ENCODE measurements around the gene PSME4. TPM values are rescaled to one million over a fixed set of nuclear protein-coding genes. Genes with fewer than 3 reads are reported as not detected.

Gene PSME4
- total RNA-seq, 1 donor from 2014 or later, result 28.2 TPM

- H3K9me3 ChIP-seq (ENCODE audit: control insufficient read depth in 3 of 3, low read length in 3 of 3), result no peaks in the 10 kb centered on the region
- no peaks in the 10 kb centered on the region for H3K36me3 ChIP-seq (ENCODE audit: control insufficient read depth in 3 of 3, insufficient read depth in 3 of 3, low read length in 3 of 3)
- H3K27me3 ChIP-seq (ENCODE audit: control insufficient read depth in 3 of 3, insufficient read depth in 3 of 3, low read length in 3 of 3), result no peaks in the 10 kb centered on the region
- H3K9ac ChIP-seq (ENCODE audit: low read depth in 1 of 3, low read length in 3 of 3), result no peak overlapping the region
- peaks cover 0 to 8% (median 4%) of the 10 kb centered on the region in 3 donors for H3K4me1 ChIP-seq (ENCODE audit: control insufficient read depth in 3 of 3, insufficient read depth in 3 of 3, low read length in 3 of 3)
- H3K4me3 ChIP-seq (ENCODE audit: low read length in 3 of 3), result no peak overlapping the region
- H3K27ac ChIP-seq (ENCODE audit: low read depth, low read length), result no peak overlapping the region
Measured at GRCh38 chr2:53994818-53995808, 24.3 kb upstream of the PSME4 start.

GRCh38 chr2:53991948-53992347, 21.2 kb upstream of the PSME4 start:
- H3K27me3 ChIP-seq (ENCODE audit: control insufficient read depth in 3 of 3, insufficient read depth in 3 of 3, low read length in 3 of 3), result no peaks in the 10 kb centered on the region

GRCh38 chr2:53989210-53989862, 18.5 kb upstream of the PSME4 start:
- Histone ChIP-seq H3K27me3 (ENCODE audit: control insufficient read depth in 3 of 3, insufficient read depth in 3 of 3, low read length in 3 of 3) (no peaks in the 10 kb centered on the region), H3K4me1 (ENCODE audit: control insufficient read depth in 3 of 3, insufficient read depth in 3 of 3, low read length in 3 of 3) (peaks cover 12 to 26% (median 23%) of the 10 kb centered on the region in 3 donors), H3K4me3 (ENCODE audit: low read length in 3 of 3) (peak overlapping the region in 1 of 3 donors; percentile 19), H3K9me3 (ENCODE audit: control insufficient read depth in 3 of 3, low read length in 3 of 3) (no peaks in the 10 kb centered on the region), H3K36me3 (ENCODE audit: control insufficient read depth in 3 of 3, insufficient read depth in 3 of 3, low read length in 3 of 3) (no peaks in the 10 kb centered on the region), H3K27ac (ENCODE audit: low read depth, low read length) (no peak overlapping the region), H3K9ac (ENCODE audit: low read depth in 1 of 3, low read length in 3 of 3) (no peak overlapping the region)

More at GRCh38 chr2:53991948-53992347, 21.2 kb upstream of the PSME4 start:
- no peaks in the 10 kb centered on the region for H3K9me3 ChIP-seq (ENCODE audit: control insufficient read depth in 3 of 3, low read length in 3 of 3)
- H3K27ac ChIP-seq (ENCODE audit: low read depth, low read length), result no peak overlapping the region
- no peak overlapping the region for H3K4me3 ChIP-seq (ENCODE audit: low read length in 3 of 3)
- no peak overlapping the region for H3K9ac ChIP-seq (ENCODE audit: low read depth in 1 of 3, low read length in 3 of 3)
- H3K36me3 ChIP-seq (ENCODE audit: control insufficient read depth in 3 of 3, insufficient read depth in 3 of 3, low read length in 3 of 3), result no peaks in the 10 kb centered on the region
- H3K4me1 ChIP-seq (ENCODE audit: control insufficient read depth in 3 of 3, insufficient read depth in 3 of 3, low read length in 3 of 3), result peaks cover 8 to 19% (median 19%) of the 10 kb centered on the region in 3 donors

GRCh38 chr2:53987336-53987921, 16.6 kb upstream of the PSME4 start:
- Histone ChIP-seq H3K9me3 (ENCODE audit: control insufficient read depth in 3 of 3, low read length in 3 of 3) (no peaks in the 10 kb centered on the region), H3K4me1 (ENCODE audit: control insufficient read depth in 3 of 3, insufficient read depth in 3 of 3, low read length in 3 of 3) (peaks cover 12 to 26% (median 23%) of the 10 kb centered on the region in 3 donors), H3K27me3 (ENCODE audit: control insufficient read depth in 3 of 3, insufficient read depth in 3 of 3, low read length in 3 of 3) (no peaks in the 10 kb centered on the region), H3K36me3 (ENCODE audit: control insufficient read depth in 3 of 3, insufficient read depth in 3 of 3, low read length in 3 of 3) (peaks cover 0 to 4% (median 0%) of the 10 kb centered on the region in 3 donors), H3K9ac (ENCODE audit: low read depth in 1 of 3, low read length in 3 of 3) (peak overlapping the region in 1 of 3 donors; percentile 18), H3K27ac (ENCODE audit: low read depth, low read length) (peak overlapping the region; percentile 11), H3K4me3 (ENCODE audit: low read length in 3 of 3) (no peak overlapping the region)

GRCh38 chr2:53985646-53986045, 14.9 kb upstream of the PSME4 start:
- H3K27ac ChIP-seq (ENCODE audit: low read depth, low read length), result no peak overlapping the region
- H3K27me3 ChIP-seq (ENCODE audit: control insufficient read depth in 3 of 3, insufficient read depth in 3 of 3, low read length in 3 of 3), result no peaks in the 10 kb centered on the region
- peaks cover 0 to 11% (median 0%) of the 10 kb centered on the region in 3 donors for H3K36me3 ChIP-seq (ENCODE audit: control insufficient read depth in 3 of 3, insufficient read depth in 3 of 3, low read length in 3 of 3)
- no peak overlapping the region for H3K9ac ChIP-seq (ENCODE audit: low read depth in 1 of 3, low read length in 3 of 3)
- H3K4me3 ChIP-seq (ENCODE audit: low read length in 3 of 3), result no peak overlapping the region
- peaks cover 15 to 26% (median 23%) of the 10 kb centered on the region in 3 donors for H3K4me1 ChIP-seq (ENCODE audit: control insufficient read depth in 3 of 3, insufficient read depth in 3 of 3, low read length in 3 of 3)
- no peaks in the 10 kb centered on the region for H3K9me3 ChIP-seq (ENCODE audit: control insufficient read depth in 3 of 3, low read length in 3 of 3)

- Histone ChIP-seq H3K36me3 (ENCODE audit: control insufficient read depth in 3 of 3, insufficient read depth in 3 of 3, low read length in 3 of 3) (peaks cover 2 to 7% (median 4%) of the 10 kb centered on the region in 3 donors), H3K27ac (ENCODE audit: low read depth, low read length) (peak overlapping the region; percentile 98), H3K9me3 (ENCODE audit: control insufficient read depth in 3 of 3, low read length in 3 of 3) (no peaks in the 10 kb centered on the region), H3K9ac (ENCODE audit: low read depth in 1 of 3, low read length in 3 of 3) (peak overlapping the region; percentile 96 to 97 (median 97)), H3K4me1 (ENCODE audit: control insufficient read depth in 3 of 3, insufficient read depth in 3 of 3, low read length in 3 of 3) (peaks cover 3 to 24% (median 17%) of the 10 kb centered on the region in 3 donors), H3K4me3 (ENCODE audit: low read length in 3 of 3) (peak overlapping the region; percentile 76 to 93 (median 90)), H3K27me3 (ENCODE audit: control insufficient read depth in 3 of 3, insufficient read depth in 3 of 3, low read length in 3 of 3) (no peaks in the 10 kb centered on the region)
Measured at GRCh38 chr2:53969968-53970723, 647 bp downstream of the PSME4 start.

GRCh38 chr2:53969285-53969967, 1.4 kb downstream of the PSME4 start:
- Histone ChIP-seq H3K9ac (ENCODE audit: low read depth in 1 of 3, low read length in 3 of 3) (peak overlapping the region; percentile 96 to 97 (median 97)), H3K27ac (ENCODE audit: low read depth, low read length) (peak overlapping the region; percentile 98), H3K4me3 (ENCODE audit: low read length in 3 of 3) (peak overlapping the region; percentile 76 to 93 (median 90)), H3K27me3 (ENCODE audit: control insufficient read depth in 3 of 3, insufficient read depth in 3 of 3, low read length in 3 of 3) (no peaks in the 10 kb centered on the region), H3K9me3 (ENCODE audit: control insufficient read depth in 3 of 3, low read length in 3 of 3) (no peaks in the 10 kb centered on the region), H3K36me3 (ENCODE audit: control insufficient read depth in 3 of 3, insufficient read depth in 3 of 3, low read length in 3 of 3) (peaks cover 2 to 4% (median 3%) of the 10 kb centered on the region in 3 donors), H3K4me1 (ENCODE audit: control insufficient read depth in 3 of 3, insufficient read depth in 3 of 3, low read length in 3 of 3) (peaks cover 7 to 24% (median 17%) of the 10 kb centered on the region in 3 donors)

GRCh38 chr2:53964987-53965687, 5.7 kb downstream of the PSME4 start:
- H3K9me3 ChIP-seq (ENCODE audit: control insufficient read depth in 3 of 3, low read length in 3 of 3), result no peaks in the 10 kb centered on the region
- peaks cover 14 to 30% (median 21%) of the 10 kb centered on the region in 3 donors for H3K4me1 ChIP-seq (ENCODE audit: control insufficient read depth in 3 of 3, insufficient read depth in 3 of 3, low read length in 3 of 3)
- no peaks in the 10 kb centered on the region for H3K27me3 ChIP-seq (ENCODE audit: control insufficient read depth in 3 of 3, insufficient read depth in 3 of 3, low read length in 3 of 3)
- peaks cover 0 to 2% (median 0%) of the 10 kb centered on the region in 3 donors for H3K36me3 ChIP-seq (ENCODE audit: control insufficient read depth in 3 of 3, insufficient read depth in 3 of 3, low read length in 3 of 3)
- H3K4me3 ChIP-seq (ENCODE audit: low read length in 3 of 3), result no peak overlapping the region
- H3K27ac ChIP-seq (ENCODE audit: low read depth, low read length), result no peak overlapping the region
- no peak overlapping the region for H3K9ac ChIP-seq (ENCODE audit: low read depth in 1 of 3, low read length in 3 of 3)

Measured in skeletal muscle tissue (tissue), 4 donors.